Esophagus (tissue), 2 donors: Measurements from ENCODE around the gene AATK. TPM values are rescaled to one million over a fixed set of nuclear protein-coding genes. Genes with fewer than 3 reads are reported as not detected.
"Not testable (repeated sequence)": the region's sequence is repeated elsewhere in the genome, so short reads cannot be mapped to it uniquely, and the experiment has no call there.

Source experiments
- H3K27ac ChIP-seq, 2 donors: one replicate each; pipeline ENCODE4 v1.5.1; 2013; ENCODE audit warnings: low read depth in 2 of 2, mild to moderate bottlenecking in 2 of 2, inconsistent platforms in 1 of 2, low read length in 1 of 2, moderate library complexity in 1 of 2
- H3K27me3 ChIP-seq, 2 donors: one replicate each; pipeline ENCODE4 v1.6.1; 2013; ENCODE audit warnings: low read length in 2 of 2, control low read depth in 1 of 2, mild to moderate bottlenecking in 1 of 2; ENCODE audit not compliant: insufficient read depth in 2 of 2, control insufficient read depth in 1 of 2
- H3K36me3 ChIP-seq, 2 donors: one replicate each; pipeline ENCODE4 v1.6.1; 2013; ENCODE audit warnings: low read length in 1 of 2; ENCODE audit not compliant: control insufficient read depth in 2 of 2, insufficient read depth in 2 of 2
- H3K4me1 ChIP-seq, 2 donors: one replicate each; pipeline ENCODE4 v1.6.1; 2013; ENCODE audit warnings: low read length in 1 of 2; ENCODE audit not compliant: control insufficient read depth in 2 of 2, insufficient read depth in 2 of 2
- H3K4me3 ChIP-seq, 2 donors: one replicate each; pipeline ENCODE4 v1.5.1; 2013; ENCODE audit warnings: low read length in 2 of 2, mild to moderate bottlenecking in 2 of 2, low read depth in 1 of 2, moderate library complexity in 1 of 2
- H3K9me3 ChIP-seq, 2 donors: one replicate each; pipeline ENCODE4 v1.6.1; 2013; ENCODE audit warnings: mild to moderate bottlenecking in 2 of 2, low read depth in 1 of 2, low read length in 1 of 2, moderate library complexity in 1 of 2; ENCODE audit not compliant: control insufficient read depth in 2 of 2, insufficient read depth in 1 of 2
- WGBS, 2 donors: extraction: QIAGEN DNeasy Blood & Tissue Kit; methylation state at CpG; one replicate each; pipeline ENCODE4 v1.1.7; 2013; 5-methylcytosine and 5-hydroxymethylcytosine counted together
- polyA plus RNA-seq, 2 donors: library from polyadenylated mRNA; stranded (reverse); fragments of 200-250 nt; gene quantifications; one replicate each; pipeline ENCODE4 v1.2.3, GENCODE V29; 2013
- donor health status: healthy with polysubstance abuse.
- donor health status: Bipolar disorder and iron deficiency.

The AATK gene
- polyA plus RNA-seq, 2 donors = 1.1 to 1.2 TPM

DNA sequence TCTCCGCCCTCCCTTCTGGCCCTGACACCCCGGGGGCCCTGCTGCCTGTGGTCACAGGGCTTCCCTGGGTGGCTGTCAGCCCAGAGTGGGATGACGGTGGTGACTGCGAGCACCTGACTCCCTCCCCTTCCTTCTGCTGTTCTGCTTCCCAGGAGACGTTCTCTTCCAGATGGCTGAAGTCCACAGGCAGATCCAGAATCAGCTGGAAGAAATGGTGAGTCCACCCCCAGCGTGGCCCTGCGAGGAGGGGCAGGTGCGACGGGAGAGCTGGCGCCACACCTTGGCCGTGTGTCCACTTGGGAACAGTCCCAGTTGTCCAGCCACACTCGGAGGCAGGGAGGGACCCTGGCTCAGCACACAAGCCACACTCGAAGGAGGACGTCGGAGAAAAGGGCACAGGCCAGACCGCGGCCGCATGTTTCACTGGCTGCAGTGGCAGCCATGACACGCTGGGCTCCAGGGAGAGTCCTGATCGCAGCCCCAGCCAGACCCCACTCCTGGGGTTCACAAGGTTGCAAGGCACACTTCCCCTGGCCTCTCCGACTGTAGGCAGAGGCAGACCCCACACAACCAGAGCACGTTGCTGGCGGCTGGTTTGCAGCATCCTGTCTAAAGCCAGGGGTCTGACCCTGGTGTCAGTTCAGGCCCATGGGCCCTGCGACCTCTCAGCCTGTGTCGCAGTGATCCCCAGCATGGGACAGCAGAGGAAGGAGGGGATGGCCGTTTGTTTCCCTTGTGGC, 81.2 kb downstream of the AATK start:
- peaks cover 3 to 81% of the 10 kb centered on the region in 2 donors for H3K4me1 ChIP-seq

DNA sequence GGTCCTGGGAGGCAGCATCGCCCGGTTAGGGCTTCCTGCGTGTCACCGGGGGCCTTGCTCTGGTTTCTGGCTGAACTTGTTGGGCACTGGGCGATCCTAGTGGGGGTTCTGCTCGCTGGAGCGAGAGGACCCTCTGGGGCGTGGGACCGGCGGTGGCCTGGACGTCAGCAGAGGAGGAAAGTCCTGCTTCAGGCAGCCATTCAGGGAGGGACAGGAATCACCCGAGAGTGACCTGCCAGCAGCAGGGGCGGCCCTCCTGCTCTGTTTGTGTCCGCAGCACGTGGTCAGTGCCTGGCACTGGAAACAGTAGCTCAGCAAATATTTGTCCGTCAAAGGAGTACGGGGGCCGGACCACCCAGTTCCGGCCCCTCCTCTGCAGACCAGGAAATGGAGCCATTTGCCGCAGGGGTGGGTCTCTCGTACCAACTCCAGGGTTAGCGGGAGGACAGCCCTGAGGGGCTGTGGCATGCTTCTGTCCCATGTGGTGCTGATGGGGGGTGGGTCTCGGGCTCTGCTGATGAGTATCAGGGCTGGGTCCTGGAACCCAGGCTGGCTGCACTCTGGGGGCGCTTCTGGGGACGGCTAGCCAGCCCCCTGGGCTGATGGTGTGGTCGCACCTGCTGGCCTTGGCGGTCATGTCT, 82.8 kb downstream of the AATK start:
- no peaks in the 10 kb centered on the region for H3K27me3 ChIP-seq
- peak overlapping the region; percentile 90 for H3K27ac ChIP-seq
- 70 to 73% methylated on average over 27 of the region's 27 CpGs for WGBS, 2 donors
- peaks cover 0 to 59% of the 10 kb centered on the region in 2 donors for H3K36me3 ChIP-seq
- H3K4me3 ChIP-seq = no peak overlapping the region
- H3K9me3 ChIP-seq = no peaks in the 10 kb centered on the region
- H3K4me1 ChIP-seq = peaks cover 0 to 67% of the 10 kb centered on the region in 2 donors

More for the DNA sequence above, 81.2 kb downstream of the AATK start:
- Histone ChIP-seq H3K9me3 (no peaks in the 10 kb centered on the region), H3K36me3 (peaks cover 0 to 67% of the 10 kb centered on the region in 2 donors), H3K4me3 (no peak overlapping the region), H3K27me3 (no peaks in the 10 kb centered on the region), H3K27ac (peak overlapping the region; percentile 89 to 94)
- 71 to 83% methylated on average over 26 of the region's 26 CpGs for WGBS, 2 donors

DNA sequence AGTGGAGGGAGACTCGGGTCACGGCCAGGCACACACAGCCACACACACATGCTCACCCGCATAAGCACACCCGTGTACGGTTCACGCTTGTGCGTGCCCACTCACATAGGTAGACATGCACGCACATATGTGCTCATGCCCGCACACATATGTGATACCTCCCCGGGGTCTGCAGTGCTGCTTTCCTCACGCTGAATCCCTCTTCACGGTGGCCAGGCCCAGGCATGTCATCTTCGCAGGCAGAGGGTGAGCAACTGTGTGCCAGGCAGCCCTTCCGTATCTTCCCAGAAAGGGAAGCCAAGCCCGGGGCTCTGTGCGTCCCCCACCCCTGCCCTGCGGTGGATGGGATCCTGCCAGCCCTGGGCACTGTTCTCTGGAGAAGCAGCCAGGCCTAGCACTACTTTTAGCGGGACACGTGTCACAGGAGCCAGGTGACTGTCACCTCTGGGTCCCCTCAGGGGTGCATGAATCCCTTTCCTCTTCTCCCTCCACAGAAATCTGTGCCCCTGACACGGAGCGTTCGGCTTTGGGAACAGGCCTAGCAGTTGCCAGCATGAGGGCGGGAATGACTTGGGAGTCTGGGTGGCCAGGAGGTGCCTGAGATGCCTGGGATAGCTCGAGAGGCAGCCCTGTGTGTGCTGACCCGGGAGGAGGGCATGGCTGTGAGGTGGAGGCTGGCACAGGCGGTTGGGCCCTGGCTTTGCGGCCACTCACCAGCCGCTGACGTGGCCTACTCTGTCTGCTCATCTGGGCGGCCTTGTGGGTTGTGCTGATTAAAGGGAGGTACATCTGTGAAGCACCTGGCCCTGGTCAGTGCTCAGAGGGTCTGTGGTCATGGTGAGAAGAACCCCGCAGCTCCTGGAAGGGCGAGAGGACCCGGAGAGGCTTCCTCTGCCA, 83.6 kb downstream of the AATK start:
- H3K4me1 ChIP-seq = peaks cover 0 to 60% of the 10 kb centered on the region in 2 donors
- peak overlapping the region; percentile 90 for H3K27ac ChIP-seq
- H3K36me3 ChIP-seq = peaks cover 0 to 53% of the 10 kb centered on the region in 2 donors
- H3K4me3 ChIP-seq = no peak overlapping the region
- 55 to 66% methylated on average over 33 of the region's 33 CpGs for WGBS, 2 donors
- no peaks in the 10 kb centered on the region for H3K9me3 ChIP-seq
- H3K27me3 ChIP-seq = no peaks in the 10 kb centered on the region

DNA sequence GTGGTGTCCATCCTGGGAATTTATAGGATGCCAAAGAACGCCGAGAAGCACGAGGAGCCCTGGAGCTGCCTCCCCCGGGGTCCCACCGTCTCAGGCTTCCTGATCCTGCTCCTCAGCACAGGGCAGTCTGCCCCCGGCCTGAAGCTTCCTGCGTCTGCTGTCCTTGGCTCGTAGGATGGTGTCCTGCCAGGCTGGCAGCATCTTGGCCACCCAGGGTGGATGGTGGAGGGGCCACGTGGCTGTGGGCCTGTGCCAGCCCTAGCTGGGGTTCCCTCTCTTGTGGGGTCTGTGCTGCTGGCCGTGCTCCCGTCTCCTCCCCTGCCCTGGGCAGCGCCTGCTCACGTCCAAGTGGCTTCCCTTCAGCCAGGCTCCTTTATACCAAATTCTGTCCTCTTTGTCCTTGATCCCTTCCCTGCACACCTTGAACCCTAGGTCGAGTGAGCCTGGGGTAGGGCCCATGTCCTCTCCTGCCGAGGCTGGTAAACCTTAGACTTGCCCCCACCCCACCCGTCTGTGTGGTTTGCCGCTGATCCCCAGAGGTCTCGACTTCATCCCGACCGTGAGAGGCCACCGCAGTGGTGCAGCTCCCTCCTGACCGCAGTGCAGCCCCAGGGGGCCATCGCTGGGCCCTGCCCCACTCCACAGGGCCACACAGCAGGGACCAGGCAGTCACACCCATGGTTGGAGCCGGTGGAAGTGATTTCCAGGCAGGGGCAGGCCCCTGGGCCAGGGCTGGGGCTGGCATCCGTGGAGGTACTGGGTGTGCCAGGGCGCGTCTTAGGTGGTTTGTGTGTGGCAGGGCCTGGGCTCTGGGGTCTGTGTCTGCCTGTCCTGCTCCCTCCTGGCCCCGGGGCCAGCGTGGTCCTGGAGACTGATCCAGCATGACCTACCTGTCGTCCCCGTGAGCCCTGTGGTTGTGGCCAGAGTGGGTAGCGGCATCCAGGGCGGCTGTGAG, 84.5 kb downstream of the AATK start:
- H3K4me1 ChIP-seq = peaks cover 0 to 51% of the 10 kb centered on the region in 2 donors
- H3K36me3 ChIP-seq = peaks cover 0 to 55% of the 10 kb centered on the region in 2 donors
- H3K4me3 ChIP-seq = no peak overlapping the region
- 59 to 63% methylated on average over 31 to 33 of the region's 33 CpGs for WGBS, 2 donors
- no peaks in the 10 kb centered on the region for H3K27me3 ChIP-seq
- no peaks in the 10 kb centered on the region for H3K9me3 ChIP-seq
- peak overlapping the region; percentile 90 for H3K27ac ChIP-seq

DNA sequence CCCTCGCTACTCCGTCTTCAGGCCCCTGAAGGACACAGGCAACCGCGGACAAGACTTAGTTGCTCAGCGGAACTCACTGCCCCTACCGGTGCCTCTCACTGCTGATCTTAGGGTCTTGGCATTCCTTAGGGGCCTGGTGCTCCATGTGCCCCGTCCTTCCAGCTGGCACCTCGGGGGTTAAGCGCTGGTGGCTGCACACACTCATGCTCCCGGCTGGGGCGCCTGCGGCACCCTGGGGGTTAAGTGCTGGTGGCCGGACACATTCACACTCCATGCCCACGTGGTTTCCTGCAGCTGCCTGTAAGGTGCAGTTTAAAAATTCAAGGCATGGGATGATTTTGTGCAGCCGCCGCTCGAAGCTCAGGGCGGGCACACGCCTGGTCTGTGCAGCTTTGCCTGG, 86.0 kb downstream of the AATK start:
- 69 to 74% methylated on average over 19 of the region's 19 CpGs for WGBS, 2 donors
- Histone ChIP-seq H3K36me3 (peaks cover 0 to 56% of the 10 kb centered on the region in 2 donors), H3K4me1 (peaks cover 0 to 43% of the 10 kb centered on the region in 2 donors), H3K27me3 (no peaks in the 10 kb centered on the region), H3K9me3 (no peaks in the 10 kb centered on the region), H3K27ac (no peak overlapping the region), H3K4me3 (no peak overlapping the region)

DNA sequence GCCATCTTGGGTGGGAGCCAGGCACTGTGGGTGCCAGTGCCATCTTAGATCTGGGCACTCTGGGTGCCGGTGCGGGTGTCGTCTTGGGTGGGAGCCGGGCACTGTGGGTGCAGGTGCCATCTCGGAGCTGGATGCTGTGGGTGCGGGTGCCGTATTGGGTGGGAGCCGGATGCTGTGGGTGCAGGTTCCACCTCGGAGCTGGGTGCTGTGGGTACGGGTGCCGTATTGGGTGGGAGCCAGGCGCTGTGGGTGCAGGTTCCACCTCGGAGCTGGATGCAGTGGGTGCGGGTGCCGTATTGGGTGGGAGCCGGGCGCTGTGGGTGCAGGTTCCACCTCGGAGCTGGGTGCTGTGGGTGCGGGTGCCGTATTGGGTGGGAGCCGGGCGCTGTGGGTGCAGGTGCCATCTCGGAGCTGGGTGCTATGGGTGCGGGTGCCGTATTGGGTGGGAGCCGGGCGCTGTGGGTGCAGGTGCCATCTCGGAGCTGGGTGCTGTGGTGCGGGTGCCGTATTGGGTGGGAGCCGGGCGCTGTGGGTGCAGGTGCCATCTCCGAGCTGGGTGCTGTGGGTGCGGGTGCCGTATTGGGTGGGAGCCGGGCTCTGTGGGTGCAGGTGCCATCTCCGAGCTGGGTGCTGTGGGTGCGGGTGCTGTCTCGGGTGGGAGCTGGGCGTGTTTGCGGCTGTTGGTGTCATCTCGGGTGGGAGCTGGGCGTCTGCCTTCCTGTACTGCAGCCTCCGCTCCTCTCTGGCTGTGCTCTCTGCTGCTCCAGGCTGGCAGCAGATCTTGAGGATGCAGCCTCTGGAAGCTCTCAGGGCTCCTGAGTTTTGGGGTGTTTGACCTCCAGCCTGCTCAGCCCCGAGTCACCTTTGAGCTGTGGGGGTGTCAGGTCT, 87.8 kb downstream of the AATK start:
- H3K36me3 ChIP-seq = peaks cover 0 to 51% of the 10 kb centered on the region in 2 donors
- peaks cover 0 to 38% of the 10 kb centered on the region in 2 donors for H3K4me1 ChIP-seq
- H3K4me3 ChIP-seq, H3K9me3 ChIP-seq, H3K27ac ChIP-seq, H3K27me3 ChIP-seq: not testable (repeated sequence)
- 93 to 94% methylated on average over 45 of the region's 45 CpGs for WGBS, 2 donors

DNA sequence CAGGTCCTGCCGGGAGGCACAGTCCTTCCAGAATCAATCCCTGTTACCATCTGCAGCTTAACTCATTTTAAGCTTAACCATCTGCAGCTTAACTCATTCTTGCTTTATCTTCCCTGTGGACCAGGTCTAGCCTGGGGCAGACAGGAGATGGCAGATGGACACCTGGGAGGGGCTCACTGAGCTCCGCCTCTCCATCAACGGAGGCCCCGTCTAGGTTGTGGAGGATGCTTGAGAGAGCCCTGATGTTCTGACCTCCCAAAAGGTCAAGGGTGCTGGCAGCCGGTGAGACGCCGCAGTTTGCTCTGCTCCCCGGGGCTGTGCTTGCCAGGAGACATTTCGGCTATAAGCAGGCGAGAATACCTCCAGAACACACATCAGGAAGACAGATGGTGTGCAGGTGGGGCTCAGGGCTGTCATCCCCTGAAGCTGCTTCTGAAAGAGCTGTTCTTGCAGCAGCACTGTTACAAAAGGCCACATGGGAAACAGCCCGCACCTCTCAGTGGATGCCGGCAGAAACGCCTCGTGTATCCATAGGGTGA, 89.8 kb downstream of the AATK start:
- Histone ChIP-seq H3K27me3 (no peaks in the 10 kb centered on the region), H3K4me3 (no peak overlapping the region), H3K36me3 (peaks cover 0 to 52% of the 10 kb centered on the region in 2 donors), H3K27ac (no peak overlapping the region), H3K9me3 (no peaks in the 10 kb centered on the region), H3K4me1 (peaks cover 5 to 31% of the 10 kb centered on the region in 2 donors)
- 77% methylated on average over 14 of the region's 14 CpGs for WGBS, 2 donors

DNA sequence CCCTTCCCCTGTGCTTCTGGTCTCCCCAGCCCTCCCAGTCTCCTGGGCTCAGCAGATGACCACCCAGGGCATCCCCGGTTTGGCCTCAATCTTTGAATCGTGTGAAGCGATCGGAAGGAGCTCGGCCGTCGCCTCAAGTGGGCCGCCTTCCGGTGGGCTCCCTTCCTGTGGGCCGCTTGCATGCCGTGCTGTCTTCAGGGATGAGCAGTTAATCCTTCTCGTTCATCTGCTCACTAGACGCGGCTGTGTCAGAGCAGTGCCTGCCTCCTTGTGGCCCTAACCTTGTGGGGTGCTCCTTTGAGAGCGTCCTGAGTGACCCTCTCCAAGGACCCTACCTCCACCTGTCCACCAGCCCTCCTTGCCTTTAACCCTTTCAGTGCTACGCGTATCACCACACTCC, 90.7 kb downstream of the AATK start:
- no peaks in the 10 kb centered on the region for H3K27me3 ChIP-seq
- H3K27ac ChIP-seq = peak overlapping the region in 1 of 2 donors; percentile 63
- 83 to 90% methylated on average over 17 of the region's 17 CpGs for WGBS, 2 donors
- H3K9me3 ChIP-seq = no peaks in the 10 kb centered on the region
- H3K4me3 ChIP-seq = no peak overlapping the region
- peaks cover 5 to 27% of the 10 kb centered on the region in 2 donors for H3K4me1 ChIP-seq
- peaks cover 0 to 56% of the 10 kb centered on the region in 2 donors for H3K36me3 ChIP-seq
